PFSK-1 (cell line): Measurements from ENCODE around the gene MBNL2.

ENCODE experiments used
- FOXP2 ChIP-seq: optimal IDR thresholded peaks from 2 replicates; pipeline ENCODE3; 2011; ENCODE audit warnings: borderline replicate concordance, control low read depth, inconsistent platforms; ENCODE audit not compliant: insufficient read depth; ENCODE audit errors: extremely low read length, extremely low read depth
- POLR2AphosphoS5 ChIP-seq: IDR thresholded peaks from 2 replicates; pipeline ENCODE4 v1.6.1; 2012; ENCODE audit warnings: low read depth, mild to moderate bottlenecking, control low read depth, low read length, moderate library complexity
- REST ChIP-seq, 2 experiments: IDR thresholded peaks; 2 replicates each; pipeline versions ENCODE4 v1.6.1 to v1.8.0; 2011 to 2012; ENCODE audit warnings: low read depth in 2 of 2, low read length in 2 of 2, control low read depth in 1 of 2, inconsistent platforms in 1 of 2, mild to moderate bottlenecking in 1 of 2, moderate library complexity in 1 of 2; ENCODE audit not compliant: insufficient read depth in 1 of 2
- SIN3A ChIP-seq: IDR thresholded peaks from 2 replicates; pipeline ENCODE4 v1.6.1; 2012; ENCODE audit warnings: mild to moderate bottlenecking, low read length, moderate library complexity, borderline replicate concordance; ENCODE audit not compliant: insufficient read depth
- TAF1 ChIP-seq: IDR thresholded peaks from 2 replicates; pipeline ENCODE4 v1.6.1; 2012; ENCODE audit warnings: low read length, control low read depth, borderline replicate concordance; ENCODE audit not compliant: insufficient read depth

The MBNL2 gene

GRCh38 chr13:97348569-97349100 is 126.5 kb downstream of the MBNL2 start:
- TF ChIP-seq FOXP2 (no peak), SIN3A (no peak), POLR2AphosphoS5 (no peak), TAF1 (no peak), REST (IDR thresholded peaks at IDR 0.05; ENCODE audit: insufficient read depth in 1 of 2, low read depth in 2 of 2, low read length in 2 of 2) (no peak)

- TF ChIP-seq POLR2AphosphoS5, result no peak
- no peak for TF ChIP-seq FOXP2
- no peak for TF ChIP-seq REST (IDR thresholded peaks at IDR 0.05; ENCODE audit: insufficient read depth in 1 of 2, low read depth in 2 of 2, low read length in 2 of 2)
- TF ChIP-seq TAF1, result no peak
- TF ChIP-seq SIN3A, result no peak
Observed at GRCh38 chr13:97352815-97353214, 130.7 kb downstream of the MBNL2 start.

GRCh38 chr13:97353927-97354675 is 132.0 kb downstream of the MBNL2 start:
- TF ChIP-seq POLR2AphosphoS5 (no peak), REST (IDR thresholded peaks at IDR 0.05; ENCODE audit: insufficient read depth in 1 of 2, low read depth in 2 of 2, low read length in 2 of 2) (no peak), FOXP2 (no peak), TAF1 (no peak), SIN3A (no peak)

- TF ChIP-seq FOXP2 (no peak), SIN3A (no peak), POLR2AphosphoS5 (no peak), REST (IDR thresholded peaks at IDR 0.05; ENCODE audit: insufficient read depth in 1 of 2, low read depth in 2 of 2, low read length in 2 of 2) (no peak), TAF1 (no peak)
Observed at GRCh38 chr13:97354808-97355207, 132.7 kb downstream of the MBNL2 start.
